ENCODE data around the gene DNAH9.

Gene DNAH9

GRCh38 chr17:11986179-11986941, 388.1 kb downstream of the DNAH9 start:
- DNase-seq (ENCODE audit: low read depth in 2 of 2) = no peak

- no peak for DNase-seq (ENCODE audit: low read depth in 2 of 2)
Measured at GRCh38 chr17:11986942-11987329, 388.7 kb downstream of the DNAH9 start.

GRCh38 chr17:11990363-11990983, 392.2 kb downstream of the DNAH9 start:
- DNase-seq (ENCODE audit: low read depth in 2 of 2) = no peak

- no peak for DNase-seq (ENCODE audit: low read depth in 2 of 2)
Measured at GRCh38 chr17:11991461-11991860, 393.2 kb downstream of the DNAH9 start.

- peak in 1 of 2 donors; percentile 28 for DNase-seq (ENCODE audit: low read depth in 2 of 2)
Measured at GRCh38 chr17:11996722-11997146, 398.5 kb downstream of the DNAH9 start.

GRCh38 chr17:11997147-11997971, 399.1 kb downstream of the DNAH9 start, which contains the start of gene ZNF18:
TSS of gene ZNF18 (minus strand) at chr17:11997475. CDS start at chr17:11992829, 4,646 bp downstream.
- peak; percentile 94 to 96 for DNase-seq (ENCODE audit: low read depth in 2 of 2)

- no peak for DNase-seq (ENCODE audit: low read depth in 2 of 2)
Measured at GRCh38 chr17:11997972-11998233, 399.6 kb downstream of the DNAH9 start.

- DNase-seq (ENCODE audit: low read depth in 2 of 2) = no peak
Measured at GRCh38 chr17:11999696-12000095, 401.4 kb downstream of the DNAH9 start.

GRCh38 chr17:12007466-12007865, 409.2 kb downstream of the DNAH9 start:
- no peak for DNase-seq (ENCODE audit: low read depth in 2 of 2)

Data from stimulated activated CD4-positive, alpha-beta T cell treated with anti-CD3 and anti-CD28 coated beads, Interleukin-1b, Interleukin-23, amount 100 ng/mL, for 4 hours (primary cell).